Osteoblast (primary cell): ENCODE results near the gene PLAAT5. TPM values are rescaled to one million over a fixed set of nuclear protein-coding genes. Genes with fewer than 3 reads are reported as not detected.

Experiments used
- DNase-seq: peaks from one replicate; pipeline ENCODE4 v3.0.0; 2011; ENCODE audit warnings: low spot score, mixed read lengths; ENCODE audit not compliant: insufficient read length; ENCODE audit errors: missing footprints
- H2AFZ ChIP-seq: 2 replicates; pipeline ENCODE4 v1.6.0; 2011; ENCODE audit warnings: mild to moderate bottlenecking, low read length
- H3K27ac ChIP-seq: 2 replicates; pipeline ENCODE4 v1.5.1; 2011; ENCODE audit warnings: mild to moderate bottlenecking, low read depth, low read length, moderate library complexity
- H3K27me3 ChIP-seq: 2 replicates; pipeline ENCODE4 v1.6.0; 2012; ENCODE audit warnings: mild to moderate bottlenecking, control low read depth, inconsistent platforms, low read length, moderate library complexity; ENCODE audit not compliant: insufficient read depth
- H3K36me3 ChIP-seq: 2 replicates; pipeline ENCODE4 v1.5.1; 2011; ENCODE audit warnings: mild to moderate bottlenecking, low read length, control low read depth, moderate library complexity; ENCODE audit not compliant: insufficient read depth
- H3K4me1 ChIP-seq: 2 replicates; pipeline ENCODE4 v1.5.1; 2011; ENCODE audit warnings: mild to moderate bottlenecking, low read length, control low read depth, moderate library complexity; ENCODE audit not compliant: insufficient read depth
- H3K4me2 ChIP-seq: 2 replicates; pipeline ENCODE4 v1.6.0; 2011; ENCODE audit warnings: mild to moderate bottlenecking, low read length; ENCODE audit not compliant: insufficient read depth
- H3K4me3 ChIP-seq: fragments of 200-600 bp; sonication (generic); 3 replicates; pipeline ENCODE4 v1.5.1; 2012; ENCODE audit warnings: mild to moderate bottlenecking, low read length, inconsistent platforms; ENCODE audit not compliant: insufficient read depth
- H3K79me2 ChIP-seq: 2 replicates; pipeline ENCODE4 v1.6.0; 2012; ENCODE audit warnings: mild to moderate bottlenecking, low read length, control low read depth, inconsistent platforms; ENCODE audit not compliant: insufficient read depth
- H3K9me3 ChIP-seq: 2 replicates; pipeline ENCODE4 v1.5.1; 2011; ENCODE audit warnings: low read depth, low read length, control low read depth
- H4K20me1 ChIP-seq: 2 replicates; pipeline ENCODE4 v1.6.0; 2012; ENCODE audit warnings: mild to moderate bottlenecking, low read length, control low read depth; ENCODE audit not compliant: insufficient read depth
- total RNA-seq: library from RNA; depleted of rRNA; stranded (reverse); fragments of >200 nt; gene quantifications from 2 replicates; pipeline ENCODE4 v1.2.3, GENCODE V29; 2012
- TF ChIP-seq, protein P1 (sequence below): IDR thresholded peaks from 2 replicates; pipeline ENCODE4 v1.5.1; 2011; ENCODE audit warnings: mild to moderate bottlenecking, low read depth, low read length, moderate library complexity; ENCODE audit errors: extremely low read depth

Gene PLAAT5
- total RNA-seq, 1 donor = not detected

DNA sequence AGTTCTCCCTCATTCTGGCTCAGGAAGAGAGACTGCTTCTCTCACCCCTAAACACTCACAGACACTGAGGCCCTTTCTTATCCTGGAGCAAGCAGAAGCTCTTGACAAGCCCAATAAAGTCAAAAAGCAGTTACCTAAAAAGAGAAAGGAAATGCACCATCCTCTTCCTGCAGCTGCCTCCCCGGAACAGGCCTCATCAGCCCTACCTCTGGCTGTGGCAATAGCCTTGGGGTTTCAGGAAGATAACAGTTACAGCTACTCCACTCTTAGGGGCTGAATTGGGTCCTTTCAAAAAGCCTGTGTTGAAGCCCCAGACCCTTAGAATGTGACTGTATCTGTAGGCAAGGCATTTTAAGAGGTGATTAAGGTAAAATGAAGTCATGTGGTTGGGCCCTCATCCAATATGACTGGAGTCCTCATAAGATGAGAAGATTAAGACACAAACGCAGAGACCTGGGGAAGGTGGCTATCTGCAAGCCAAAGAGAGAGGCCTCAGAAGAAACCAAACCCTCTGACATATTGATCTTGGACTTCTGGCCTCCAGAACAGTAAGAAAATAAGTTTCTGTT, 11.4 kb upstream of the PLAAT5 start:
- H3K4me1 ChIP-seq = no peaks in the 10 kb centered on the region
- H3K4me3 ChIP-seq = no peak overlapping the region
- DNase-seq = no peak
- TF ChIP-seq, protein P1, sequence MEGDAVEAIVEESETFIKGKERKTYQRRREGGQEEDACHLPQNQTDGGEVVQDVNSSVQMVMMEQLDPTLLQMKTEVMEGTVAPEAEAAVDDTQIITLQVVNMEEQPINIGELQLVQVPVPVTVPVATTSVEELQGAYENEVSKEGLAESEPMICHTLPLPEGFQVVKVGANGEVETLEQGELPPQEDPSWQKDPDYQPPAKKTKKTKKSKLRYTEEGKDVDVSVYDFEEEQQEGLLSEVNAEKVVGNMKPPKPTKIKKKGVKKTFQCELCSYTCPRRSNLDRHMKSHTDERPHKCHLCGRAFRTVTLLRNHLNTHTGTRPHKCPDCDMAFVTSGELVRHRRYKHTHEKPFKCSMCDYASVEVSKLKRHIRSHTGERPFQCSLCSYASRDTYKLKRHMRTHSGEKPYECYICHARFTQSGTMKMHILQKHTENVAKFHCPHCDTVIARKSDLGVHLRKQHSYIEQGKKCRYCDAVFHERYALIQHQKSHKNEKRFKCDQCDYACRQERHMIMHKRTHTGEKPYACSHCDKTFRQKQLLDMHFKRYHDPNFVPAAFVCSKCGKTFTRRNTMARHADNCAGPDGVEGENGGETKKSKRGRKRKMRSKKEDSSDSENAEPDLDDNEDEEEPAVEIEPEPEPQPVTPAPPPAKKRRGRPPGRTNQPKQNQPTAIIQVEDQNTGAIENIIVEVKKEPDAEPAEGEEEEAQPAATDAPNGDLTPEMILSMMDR = no peak
- H2AFZ ChIP-seq = no peak overlapping the region
- H3K4me2 ChIP-seq = no peak overlapping the region
- no peak overlapping the region for H3K27ac ChIP-seq
- no peaks in the 10 kb centered on the region for H4K20me1 ChIP-seq
- no peaks in the 10 kb centered on the region for H3K36me3 ChIP-seq
- peaks cover 2% of the 10 kb centered on the region for H3K9me3 ChIP-seq
- H3K27me3 ChIP-seq = peaks cover 4% of the 10 kb centered on the region
- H3K79me2 ChIP-seq = no peaks in the 10 kb centered on the region

- H3K4me2 ChIP-seq = no peak overlapping the region
- no peaks in the 10 kb centered on the region for H3K79me2 ChIP-seq
- H3K27me3 ChIP-seq = peaks cover 7% of the 10 kb centered on the region
- no peak for DNase-seq
- no peak overlapping the region for H3K27ac ChIP-seq
- H3K4me1 ChIP-seq = no peaks in the 10 kb centered on the region
- no peaks in the 10 kb centered on the region for H4K20me1 ChIP-seq
- H2AFZ ChIP-seq = no peak overlapping the region
- peaks cover 2% of the 10 kb centered on the region for H3K9me3 ChIP-seq
- H3K4me3 ChIP-seq = no peak overlapping the region
- TF ChIP-seq, protein P1 = no peak
- H3K36me3 ChIP-seq = no peaks in the 10 kb centered on the region
These were observed 10.3 kb upstream of the PLAAT5 start for GRCh38 chr11:63501236-63501635.

GRCh38 chr11:63499874-63500273, 8.9 kb upstream of the PLAAT5 start:
- H3K4me2 ChIP-seq = no peak overlapping the region
- TF ChIP-seq, protein P1 = no peak

DNA sequence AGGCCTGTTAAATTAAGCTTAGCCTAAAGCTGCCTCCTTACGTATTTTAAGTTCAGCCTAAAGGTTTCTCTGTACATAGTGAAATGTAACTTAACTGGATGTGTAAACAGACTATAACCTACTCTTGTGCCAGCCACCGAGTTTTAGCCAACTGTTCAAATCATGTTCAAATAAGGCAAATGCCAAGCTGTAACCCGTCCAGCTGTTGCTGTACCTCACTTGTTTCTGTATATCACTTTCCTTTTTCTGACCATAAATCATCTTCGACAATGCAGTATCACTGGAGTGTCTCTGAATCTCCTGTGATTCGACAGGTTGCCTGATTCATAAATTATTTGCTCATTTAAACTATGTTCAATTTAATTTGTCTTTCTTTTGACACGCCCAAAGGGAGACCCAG, 4.0 kb upstream of the PLAAT5 start:
- no peak overlapping the region for H3K4me3 ChIP-seq
- H3K27me3 ChIP-seq = peaks cover 41% of the 10 kb centered on the region
- no peaks in the 10 kb centered on the region for H3K79me2 ChIP-seq
- H3K4me1 ChIP-seq = peaks cover 3% of the 10 kb centered on the region
- H3K36me3 ChIP-seq = no peaks in the 10 kb centered on the region
- no peaks in the 10 kb centered on the region for H4K20me1 ChIP-seq
- TF ChIP-seq, protein P1 = no peak
- H2AFZ ChIP-seq = no peak overlapping the region
- peaks cover 2% of the 10 kb centered on the region for H3K9me3 ChIP-seq
- H3K27ac ChIP-seq = no peak overlapping the region
- no peak overlapping the region for H3K4me2 ChIP-seq
- DNase-seq = no peak

More at GRCh38 chr11:63499874-63500273, 8.9 kb upstream of the PLAAT5 start:
- H3K79me2 ChIP-seq = no peaks in the 10 kb centered on the region
- H3K27me3 ChIP-seq = peaks cover 7% of the 10 kb centered on the region
- no peaks in the 10 kb centered on the region for H3K36me3 ChIP-seq
- H2AFZ ChIP-seq = no peak overlapping the region
- H3K4me3 ChIP-seq = no peak overlapping the region
- H3K9me3 ChIP-seq = peaks cover 2% of the 10 kb centered on the region
- H4K20me1 ChIP-seq = no peaks in the 10 kb centered on the region
- H3K27ac ChIP-seq = no peak overlapping the region
- DNase-seq = no peak
- H3K4me1 ChIP-seq = no peaks in the 10 kb centered on the region
